GM12874 (cell line): ENCODE results near the gene ZNF230.

Source experiments
- CTCF ChIP-seq: IDR thresholded peaks from 2 replicates; pipeline ENCODE4 v1.5.1; 2011; ENCODE audit warnings: low read depth, mild to moderate bottlenecking, control low read depth, low read length, moderate library complexity; ENCODE audit not compliant: insufficient read depth

The ZNF230 gene

GRCh38 chr19:44002566-44003460 is at the start of gene ZNF230:
Gene ZNF230, plus strand, starts transcription at chr19:44002957. Its CDS starts 4,122 bp downstream, at chr19:44007079.
- 0 out of 2 replicates have a peak, but pooled peaks have one; percentile 4 for TF ChIP-seq CTCF

GRCh38 chr19:43956827-43957226 is 45.9 kb upstream of the ZNF230 start:
- no peak for TF ChIP-seq CTCF

- no peak for TF ChIP-seq CTCF
These were observed 44.9 kb upstream of the ZNF230 start for GRCh38 chr19:43957891-43958290.

- TF ChIP-seq CTCF = no peak
These were observed 42.3 kb upstream of the ZNF230 start for GRCh38 chr19:43960411-43960810.

- no peak for TF ChIP-seq CTCF
These were observed 36.6 kb upstream of the ZNF230 start for GRCh38 chr19:43966079-43966694.

GRCh38 chr19:43976732-43977131 is 26.0 kb upstream of the ZNF230 start:
- TF ChIP-seq CTCF = no peak

GRCh38 chr19:43983544-43983911 is 19.2 kb upstream of the ZNF230 start:
- TF ChIP-seq CTCF = no peak
